HepG2 (cell line): ENCODE data around the gene MYO19. TPM values are rescaled to one million over a fixed set of nuclear protein-coding genes. Genes with fewer than 3 reads are reported as not detected.
A peak's percentile ranks its signal among the peaks of the same experiment; 100 is the strongest.

Source experiments
- NFKB2 ChIP-seq: sonication (generic); formaldehyde crosslinking; IDR thresholded peaks from 2 replicates; pipeline ENCODE4 v1.4.0; 2020; ENCODE audit warnings: missing genetic modification reagents, borderline replicate concordance
- POLR2A ChIP-seq, 2 experiments: IDR thresholded peaks; 2 replicates each; pipeline ENCODE4 v1.6.1; 2011; ENCODE audit warnings: low read depth in 2 of 2, low read length in 2 of 2, mild to moderate bottlenecking in 1 of 2, moderate library complexity in 1 of 2; ENCODE audit not compliant: insufficient read depth in 1 of 2
- ZNF33B ChIP-seq: sonication (generic); formaldehyde crosslinking; IDR thresholded peaks from 2 replicates; pipeline ENCODE4 v1.5.1; 2020; ENCODE audit warnings: mild to moderate bottlenecking, missing genetic modification reagents
- ZNF629 ChIP-seq: sonication (generic); formaldehyde crosslinking; conservative IDR thresholded peaks from 2 replicates; pipeline ENCODE4 v1.5.0; 2020; ENCODE audit warnings: missing genetic modification reagents
- ZSCAN12 ChIP-seq: sonication (generic); formaldehyde crosslinking; IDR thresholded peaks from 2 replicates; pipeline ENCODE4 v1.9.0; 2021; ENCODE audit warnings: mild to moderate bottlenecking, missing genetic modification reagents
- polyA plus RNA-seq, 8 experiments: library from polyadenylated mRNA; depleted of rRNA in 3 of 8; stranded (reverse) in 7 of 8; unstranded in 1 of 8; fragments of >200 nt; fragmentation: Illumina TruSeq in 4 of 8; extraction: Trizol in 4 of 8; gene quantifications; 2 replicates each; pipeline versions ENCODE4 v1.2.1 to v1.2.3, GENCODE V29; 2011 to 2016; ENCODE audit warnings: low read depth in 4 of 8, missing spikeins in 1 of 8, mixed read lengths in 1 of 8; ENCODE audit not compliant: insufficient read depth in 1 of 8
- total RNA-seq, 5 experiments: library from RNA; depleted of rRNA; stranded (reverse); fragments of >200 nt; fragmentation: Illumina TruSeq; extraction: Trizol; gene quantifications; 2 replicates each; pipeline ENCODE4 v1.2.3, GENCODE V29; 2016; ENCODE audit warnings: low read depth in 1 of 5
- TF ChIP-seq, protein P1 (sequence below): sonication (generic); formaldehyde crosslinking; IDR thresholded peaks from 2 replicates; pipeline ENCODE4 v1.4.0; 2020; ENCODE audit warnings: missing genetic modification reagents, borderline replicate concordance
- TF ChIP-seq, protein P2 (sequence below): sonication (generic); formaldehyde crosslinking; IDR thresholded peaks from 2 replicates; pipeline ENCODE4 v1.4.0; 2020; ENCODE audit warnings: mild to moderate bottlenecking, missing genetic modification reagents, borderline replicate concordance

MYO19 gene
- total and polyA plus RNA-seq, 2 of the 13 experiments (the other 11 are each of a cell fraction or from before 2014, with no cell fraction given): 75.7 to 82.3 TPM

DNA sequence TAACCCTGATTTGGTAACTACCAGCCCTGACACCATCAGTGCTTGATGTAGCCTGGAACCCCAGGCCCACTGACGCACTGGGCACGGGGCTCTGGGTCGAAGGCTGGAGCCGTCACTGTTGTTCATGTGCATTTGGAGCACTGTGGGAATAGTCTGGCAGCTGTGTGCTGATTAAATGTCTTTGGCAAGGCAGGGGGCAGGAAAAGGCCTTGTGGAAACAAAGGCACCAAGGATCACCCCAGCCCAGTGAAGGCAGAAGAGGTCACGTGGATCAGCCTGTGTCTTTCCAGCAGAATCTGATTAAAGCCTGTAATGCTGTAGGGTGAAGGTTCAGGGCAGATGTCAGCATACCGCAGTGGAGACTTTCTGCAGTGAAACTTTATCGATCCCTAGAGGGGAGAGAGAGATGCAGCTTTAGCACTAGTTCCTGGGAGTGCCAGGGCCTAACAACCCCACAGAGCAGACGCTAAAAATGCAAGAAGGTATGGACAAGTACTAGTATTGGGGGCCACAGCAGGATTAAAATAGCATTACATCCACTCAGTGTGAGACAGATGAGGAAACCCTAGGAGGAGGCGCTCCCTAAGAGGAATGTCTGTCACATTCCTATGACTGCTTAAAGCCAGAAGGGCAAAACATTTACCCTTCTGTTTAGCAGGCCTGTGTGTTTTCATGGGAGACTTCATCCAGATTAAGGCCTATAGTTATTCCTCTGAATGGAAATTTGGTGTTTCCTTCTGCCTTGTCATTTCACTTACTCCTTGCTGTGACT is 38.5 kb downstream of the MYO19 start (continued):
- TF ChIP-seq, protein P1, sequence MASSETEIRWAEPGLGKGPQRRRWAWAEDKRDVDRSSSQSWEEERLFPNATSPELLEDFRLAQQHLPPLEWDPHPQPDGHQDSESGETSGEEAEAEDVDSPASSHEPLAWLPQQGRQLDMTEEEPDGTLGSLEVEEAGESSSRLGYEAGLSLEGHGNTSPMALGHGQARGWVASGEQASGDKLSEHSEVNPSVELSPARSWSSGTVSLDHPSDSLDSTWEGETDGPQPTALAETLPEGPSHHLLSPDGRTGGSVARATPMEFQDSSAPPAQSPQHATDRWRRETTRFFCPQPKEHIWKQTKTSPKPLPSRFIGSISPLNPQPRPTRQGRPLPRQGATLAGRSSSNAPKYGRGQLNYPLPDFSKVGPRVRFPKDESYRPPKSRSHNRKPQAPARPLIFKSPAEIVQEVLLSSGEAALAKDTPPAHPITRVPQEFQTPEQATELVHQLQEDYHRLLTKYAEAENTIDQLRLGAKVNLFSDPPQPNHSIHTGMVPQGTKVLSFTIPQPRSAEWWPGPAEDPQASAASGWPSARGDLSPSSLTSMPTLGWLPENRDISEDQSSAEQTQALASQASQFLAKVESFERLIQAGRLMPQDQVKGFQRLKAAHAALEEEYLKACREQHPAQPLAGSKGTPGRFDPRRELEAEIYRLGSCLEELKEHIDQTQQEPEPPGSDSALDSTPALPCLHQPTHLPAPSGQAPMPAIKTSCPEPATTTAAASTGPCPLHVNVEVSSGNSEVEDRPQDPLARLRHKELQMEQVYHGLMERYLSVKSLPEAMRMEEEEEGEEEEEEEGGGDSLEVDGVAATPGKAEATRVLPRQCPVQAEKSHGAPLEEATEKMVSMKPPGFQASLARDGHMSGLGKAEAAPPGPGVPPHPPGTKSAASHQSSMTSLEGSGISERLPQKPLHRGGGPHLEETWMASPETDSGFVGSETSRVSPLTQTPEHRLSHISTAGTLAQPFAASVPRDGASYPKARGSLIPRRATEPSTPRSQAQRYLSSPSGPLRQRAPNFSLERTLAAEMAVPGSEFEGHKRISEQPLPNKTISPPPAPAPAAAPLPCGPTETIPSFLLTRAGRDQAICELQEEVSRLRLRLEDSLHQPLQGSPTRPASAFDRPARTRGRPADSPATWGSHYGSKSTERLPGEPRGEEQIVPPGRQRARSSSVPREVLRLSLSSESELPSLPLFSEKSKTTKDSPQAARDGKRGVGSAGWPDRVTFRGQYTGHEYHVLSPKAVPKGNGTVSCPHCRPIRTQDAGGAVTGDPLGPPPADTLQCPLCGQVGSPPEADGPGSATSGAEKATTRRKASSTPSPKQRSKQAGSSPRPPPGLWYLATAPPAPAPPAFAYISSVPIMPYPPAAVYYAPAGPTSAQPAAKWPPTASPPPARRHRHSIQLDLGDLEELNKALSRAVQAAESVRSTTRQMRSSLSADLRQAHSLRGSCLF: no peak
- TF ChIP-seq ZNF629 (no peak), POLR2A (IDR thresholded peaks at IDR 0.05; ENCODE audit: insufficient read depth in 1 of 2, low read depth in 2 of 2, low read length in 2 of 2) (0 out of 4 replicates have a peak, but pooled peaks of 1 of the 2 experiments have one; percentile 3), ZNF33B (CRISPR knock-in tag) (no peak), NFKB2 (no peak), ZSCAN12 (no peak)
- TF ChIP-seq, protein P2, sequence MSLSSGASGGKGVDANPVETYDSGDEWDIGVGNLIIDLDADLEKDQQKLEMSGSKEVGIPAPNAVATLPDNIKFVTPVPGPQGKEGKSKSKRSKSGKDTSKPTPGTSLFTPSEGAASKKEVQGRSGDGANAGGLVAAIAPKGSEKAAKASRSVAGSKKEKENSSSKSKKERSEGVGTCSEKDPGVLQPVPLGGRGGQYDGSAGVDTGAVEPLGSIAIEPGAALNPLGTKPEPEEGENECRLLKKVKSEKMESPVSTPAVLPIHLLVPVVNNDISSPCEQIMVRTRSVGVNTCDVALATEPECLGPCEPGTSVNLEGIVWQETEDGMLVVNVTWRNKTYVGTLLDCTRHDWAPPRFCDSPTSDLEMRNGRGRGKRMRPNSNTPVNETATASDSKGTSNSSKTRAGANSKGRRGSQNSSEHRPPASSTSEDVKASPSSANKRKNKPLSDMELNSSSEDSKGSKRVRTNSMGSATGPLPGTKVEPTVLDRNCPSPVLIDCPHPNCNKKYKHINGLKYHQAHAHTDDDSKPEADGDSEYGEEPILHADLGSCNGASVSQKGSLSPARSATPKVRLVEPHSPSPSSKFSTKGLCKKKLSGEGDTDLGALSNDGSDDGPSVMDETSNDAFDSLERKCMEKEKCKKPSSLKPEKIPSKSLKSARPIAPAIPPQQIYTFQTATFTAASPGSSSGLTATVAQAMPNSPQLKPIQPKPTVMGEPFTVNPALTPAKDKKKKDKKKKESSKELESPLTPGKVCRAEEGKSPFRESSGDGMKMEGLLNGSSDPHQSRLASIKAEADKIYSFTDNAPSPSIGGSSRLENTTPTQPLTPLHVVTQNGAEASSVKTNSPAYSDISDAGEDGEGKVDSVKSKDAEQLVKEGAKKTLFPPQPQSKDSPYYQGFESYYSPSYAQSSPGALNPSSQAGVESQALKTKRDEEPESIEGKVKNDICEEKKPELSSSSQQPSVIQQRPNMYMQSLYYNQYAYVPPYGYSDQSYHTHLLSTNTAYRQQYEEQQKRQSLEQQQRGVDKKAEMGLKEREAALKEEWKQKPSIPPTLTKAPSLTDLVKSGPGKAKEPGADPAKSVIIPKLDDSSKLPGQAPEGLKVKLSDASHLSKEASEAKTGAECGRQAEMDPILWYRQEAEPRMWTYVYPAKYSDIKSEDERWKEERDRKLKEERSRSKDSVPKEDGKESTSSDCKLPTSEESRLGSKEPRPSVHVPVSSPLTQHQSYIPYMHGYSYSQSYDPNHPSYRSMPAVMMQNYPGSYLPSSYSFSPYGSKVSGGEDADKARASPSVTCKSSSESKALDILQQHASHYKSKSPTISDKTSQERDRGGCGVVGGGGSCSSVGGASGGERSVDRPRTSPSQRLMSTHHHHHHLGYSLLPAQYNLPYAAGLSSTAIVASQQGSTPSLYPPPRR (CRISPR knock-in tag): no peak
